HepG2 (cell line): ENCODE measurements around the gene MOGAT3. TPM values are rescaled to one million over a fixed set of nuclear protein-coding genes. Genes with fewer than 3 reads are reported as not detected.

Source experiments
- ERF ChIP-seq: IDR thresholded peaks from 2 replicates; pipeline ENCODE4 v1.6.1; 2018; ENCODE audit warnings: missing biosample characterization, missing genetic modification reagents
- GRHL1 ChIP-seq: sonication (generic); formaldehyde crosslinking; conservative IDR thresholded peaks from 2 replicates; pipeline ENCODE4 v1.8.0; 2022; ENCODE audit warnings: missing genetic modification reagents
- PAF1 ChIP-seq: IDR thresholded peaks from 2 replicates; pipeline ENCODE4 v1.6.1; 2016; ENCODE audit warnings: missing genetic modification reagents, missing compliant biosample characterization
- USF2 ChIP-seq, 2 experiments: sonication (generic) in 1 of 2; formaldehyde crosslinking in 1 of 2; IDR thresholded peaks; 2 replicates each; pipeline versions ENCODE4 v1.5.1 to v1.6.1; 2011 to 2020; ENCODE audit warnings: borderline replicate concordance in 1 of 2, low read depth in 1 of 2, low read length in 1 of 2, mild to moderate bottlenecking in 1 of 2, missing genetic modification reagents in 1 of 2, moderate library complexity in 1 of 2
- YEATS4 ChIP-seq: sonication (generic); formaldehyde crosslinking; IDR thresholded peaks from 2 replicates; pipeline ENCODE4 v1.4.0; 2020; ENCODE audit warnings: missing genetic modification reagents, borderline replicate concordance
- ZKSCAN8 ChIP-seq: IDR thresholded peaks from 2 replicates; pipeline ENCODE4 v1.6.1; 2016; ENCODE audit warnings: borderline replicate concordance, missing genetic modification reagents, missing compliant biosample characterization
- ZNF142 ChIP-seq: sonication (generic); formaldehyde crosslinking; IDR thresholded peaks from 2 replicates; pipeline ENCODE4 v1.4.0; 2020; ENCODE audit warnings: missing genetic modification reagents
- ZNF224 ChIP-seq: sonication (generic); formaldehyde crosslinking; IDR thresholded peaks from 2 replicates; pipeline ENCODE4 v1.5.0; 2020; ENCODE audit warnings: mild to moderate bottlenecking, missing genetic modification reagents
- ZNF30 ChIP-seq: sonication (generic); formaldehyde crosslinking; IDR thresholded peaks from 2 replicates; pipeline ENCODE4 v1.5.0; 2020; ENCODE audit warnings: mild to moderate bottlenecking, missing genetic modification reagents
- ZNF646 ChIP-seq: sonication (generic); formaldehyde crosslinking; IDR thresholded peaks from 2 replicates; pipeline ENCODE4 v1.9.0; 2021; ENCODE audit warnings: mild to moderate bottlenecking, missing genetic modification reagents
- ZNF780A ChIP-seq: sonication (generic); formaldehyde crosslinking; IDR thresholded peaks from 2 replicates; pipeline ENCODE4 v1.8.0; 2022; ENCODE audit warnings: mild to moderate bottlenecking, missing genetic modification reagents, moderate library complexity
- polyA plus RNA-seq, 8 experiments: library from polyadenylated mRNA; depleted of rRNA in 3 of 8; stranded (reverse) in 7 of 8; unstranded in 1 of 8; fragments of >200 nt; fragmentation: Illumina TruSeq in 4 of 8; extraction: Trizol in 4 of 8; gene quantifications; 2 replicates each; pipeline versions ENCODE4 v1.2.1 to v1.2.3, GENCODE V29; 2011 to 2016; ENCODE audit warnings: low read depth in 4 of 8, missing spikeins in 1 of 8, mixed read lengths in 1 of 8; ENCODE audit not compliant: insufficient read depth in 1 of 8
- total RNA-seq, 5 experiments: library from RNA; depleted of rRNA; stranded (reverse); fragments of >200 nt; fragmentation: Illumina TruSeq; extraction: Trizol; gene quantifications; 2 replicates each; pipeline ENCODE4 v1.2.3, GENCODE V29; 2016; ENCODE audit warnings: low read depth in 1 of 5

MOGAT3 gene
- total and polyA plus RNA-seq, 2 of the 13 experiments (the other 11 are each of a cell fraction or from before 2014, with no cell fraction given), result 22.5 to 30.5 TPM

GRCh38 chr7:101218236-101219125 is 17.6 kb upstream of the MOGAT3 start (continued):
- TF ChIP-seq ZNF142 (CRISPR knock-in tag), result no peak
- no peak for TF ChIP-seq PAF1
- no peak for TF ChIP-seq ZKSCAN8 (CRISPR knock-in tag)
- no peak for TF ChIP-seq ZNF30 (CRISPR knock-in tag)
- TF ChIP-seq USF2 (IDR thresholded peaks at IDR 0.05; ENCODE audit: low read depth, low read length), result no peak
- no peak for TF ChIP-seq USF2 (CRISPR knock-in tag; IDR thresholded peaks at IDR 0.05; ENCODE audit: borderline replicate concordance)
- no peak for TF ChIP-seq ZNF224
- TF ChIP-seq ZNF780A (CRISPR knock-in tag), result no peak
- no peak for TF ChIP-seq GRHL1 (CRISPR knock-in tag)
- TF ChIP-seq ZNF646 (CRISPR knock-in tag), result no peak
- TF ChIP-seq YEATS4 (CRISPR knock-in tag), result 0 out of 2 replicates have a peak, but pooled peaks have one; percentile 13
- TF ChIP-seq ERF (CRISPR knock-in tag), result no peak
